Smooth muscle cell (in vitro differentiated cells): ENCODE results near the gene TMOD1. TPM values are rescaled to one million over a fixed set of nuclear protein-coding genes. Genes with fewer than 3 reads are reported as not detected.

Experiments used
- DNase-seq: peaks from one replicate; lab custom pipeline; 2025; ENCODE audit not compliant: unreplicated experiment; lab: John Stamatoyannopoulos, UW
- H2AFZ ChIP-seq: fragments of 200-600 bp; sonication (generic); 2 replicates; pipeline ENCODE4 v1.6.0; 2016; ENCODE audit warnings: antibody characterized with exemption, low read depth, mild to moderate bottlenecking
- H3F3A ChIP-seq: fragments of 200-600 bp; sonication (generic); 2 replicates; pipeline ENCODE4 v1.6.0; 2017; ENCODE audit warnings: antibody characterized with exemption, low read depth
- H3K27ac ChIP-seq: fragments of 200-600 bp; sonication (generic); 2 replicates; pipeline ENCODE4 v1.5.1; 2016; ENCODE audit warnings: low read depth, mild to moderate bottlenecking
- H3K27me3 ChIP-seq: fragments of 200-600 bp; sonication (generic); 2 replicates; pipeline ENCODE4 v1.6.1; 2016; ENCODE audit warnings: low read depth, mild to moderate bottlenecking
- H3K36me3 ChIP-seq: fragments of 200-600 bp; sonication (generic); 2 replicates; pipeline ENCODE4 v1.5.1; 2016; ENCODE audit warnings: low read depth
- H3K4me1 ChIP-seq: fragments of 200-600 bp; sonication (generic); 2 replicates; pipeline ENCODE4 v1.5.1; 2016; ENCODE audit warnings: low read depth
- H3K4me2 ChIP-seq: fragments of 200-600 bp; sonication (generic); 2 replicates; pipeline ENCODE4 v1.6.0; 2016; ENCODE audit warnings: mild to moderate bottlenecking
- H3K4me3 ChIP-seq: fragments of 200-600 bp; sonication (generic); 2 replicates; pipeline ENCODE4 v1.5.1; 2016; ENCODE audit warnings: mild to moderate bottlenecking
- H3K79me2 ChIP-seq: fragments of 200-600 bp; sonication (generic); 2 replicates; pipeline ENCODE4 v1.6.0; 2016; ENCODE audit warnings: low read depth, mild to moderate bottlenecking
- H3K9ac ChIP-seq: fragments of 200-600 bp; sonication (generic); 2 replicates; pipeline ENCODE4 v1.6.0; 2016; ENCODE audit warnings: low read depth
- H3K9me3 ChIP-seq: fragments of 200-600 bp; sonication (generic); replicated peaks from 2 replicates; pipeline ENCODE4 v1.5.1; 2016; ENCODE audit warnings: low read depth
- H4K20me1 ChIP-seq: fragments of 200-600 bp; sonication (generic); 2 replicates; pipeline ENCODE4 v1.6.0; 2016; ENCODE audit warnings: low read depth
- WGBS: methylation state at CpG from one replicate; pipeline ENCODE4 v1.1.7; 2016; ENCODE audit warnings: low lambda C conversion rate; 5-methylcytosine and 5-hydroxymethylcytosine counted together
- polyA plus RNA-seq: library from polyadenylated mRNA; unstranded; fragments of >200 nt; fragmentation: Nextera tagmentation; extraction: Ambion mirVana; gene quantifications from 2 replicates; pipeline ENCODE4 v1.2.1, GENCODE V29; 2016
- total RNA-seq: library from RNA; depleted of rRNA; stranded (reverse); fragments of >200 nt; gene quantifications from 2 replicates; pipeline ENCODE4 v1.2.3, GENCODE V29; 2014
- TF ChIP-seq, protein P1 (sequence below): fragments of 200-600 bp; sonication (generic); IDR thresholded peaks from 2 replicates; pipeline ENCODE4 v1.5.1; 2017; ENCODE audit warnings: borderline replicate concordance, mild to moderate bottlenecking, antibody characterized with exemption; ENCODE audit not compliant: insufficient read depth, poor library complexity, severe bottlenecking

Gene TMOD1
- total and polyA plus RNA-seq, 2 experiments from 2014 or later = 0.18 to 0.19 TPM

- no peak overlapping the region for H3K9ac ChIP-seq
- H4K20me1 ChIP-seq = peaks cover 19% of the 10 kb centered on the region
- H3K27ac ChIP-seq = no peak overlapping the region
- H3K4me1 ChIP-seq = peaks cover 6% of the 10 kb centered on the region
- no peaks in the 10 kb centered on the region for H3K27me3 ChIP-seq
- H2AFZ ChIP-seq = no peak overlapping the region
- H3K4me3 ChIP-seq = no peak overlapping the region
- DNase-seq = no peak
- TF ChIP-seq, protein P1, sequence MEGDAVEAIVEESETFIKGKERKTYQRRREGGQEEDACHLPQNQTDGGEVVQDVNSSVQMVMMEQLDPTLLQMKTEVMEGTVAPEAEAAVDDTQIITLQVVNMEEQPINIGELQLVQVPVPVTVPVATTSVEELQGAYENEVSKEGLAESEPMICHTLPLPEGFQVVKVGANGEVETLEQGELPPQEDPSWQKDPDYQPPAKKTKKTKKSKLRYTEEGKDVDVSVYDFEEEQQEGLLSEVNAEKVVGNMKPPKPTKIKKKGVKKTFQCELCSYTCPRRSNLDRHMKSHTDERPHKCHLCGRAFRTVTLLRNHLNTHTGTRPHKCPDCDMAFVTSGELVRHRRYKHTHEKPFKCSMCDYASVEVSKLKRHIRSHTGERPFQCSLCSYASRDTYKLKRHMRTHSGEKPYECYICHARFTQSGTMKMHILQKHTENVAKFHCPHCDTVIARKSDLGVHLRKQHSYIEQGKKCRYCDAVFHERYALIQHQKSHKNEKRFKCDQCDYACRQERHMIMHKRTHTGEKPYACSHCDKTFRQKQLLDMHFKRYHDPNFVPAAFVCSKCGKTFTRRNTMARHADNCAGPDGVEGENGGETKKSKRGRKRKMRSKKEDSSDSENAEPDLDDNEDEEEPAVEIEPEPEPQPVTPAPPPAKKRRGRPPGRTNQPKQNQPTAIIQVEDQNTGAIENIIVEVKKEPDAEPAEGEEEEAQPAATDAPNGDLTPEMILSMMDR = no peak
- no peaks in the 10 kb centered on the region for H3K9me3 ChIP-seq
- peaks cover 9% of the 10 kb centered on the region for H3F3A ChIP-seq
- H3K4me2 ChIP-seq = no peak overlapping the region
- H3K79me2 ChIP-seq = peaks cover 57% of the 10 kb centered on the region
- H3K36me3 ChIP-seq = peaks cover 12% of the 10 kb centered on the region
These were observed 127.7 kb downstream of the TMOD1 start for GRCh38 chr9:97629156-97629555.

GRCh38 chr9:97630591-97630990 is 129.1 kb downstream of the TMOD1 start:
- peaks cover 5% of the 10 kb centered on the region for H3K36me3 ChIP-seq
- DNase-seq = no peak
- H3F3A ChIP-seq = peaks cover 11% of the 10 kb centered on the region
- peaks cover 17% of the 10 kb centered on the region for H3K4me1 ChIP-seq
- H3K9me3 ChIP-seq = no peaks in the 10 kb centered on the region
- H3K79me2 ChIP-seq = peaks cover 71% of the 10 kb centered on the region
- no peak overlapping the region for H3K9ac ChIP-seq
- H3K4me3 ChIP-seq = no peak overlapping the region
- H2AFZ ChIP-seq = no peak overlapping the region
- H4K20me1 ChIP-seq = peaks cover 27% of the 10 kb centered on the region
- TF ChIP-seq, protein P1 = no peak
- H3K27ac ChIP-seq = no peak overlapping the region
- no peaks in the 10 kb centered on the region for H3K27me3 ChIP-seq
- no peak overlapping the region for H3K4me2 ChIP-seq

DNA sequence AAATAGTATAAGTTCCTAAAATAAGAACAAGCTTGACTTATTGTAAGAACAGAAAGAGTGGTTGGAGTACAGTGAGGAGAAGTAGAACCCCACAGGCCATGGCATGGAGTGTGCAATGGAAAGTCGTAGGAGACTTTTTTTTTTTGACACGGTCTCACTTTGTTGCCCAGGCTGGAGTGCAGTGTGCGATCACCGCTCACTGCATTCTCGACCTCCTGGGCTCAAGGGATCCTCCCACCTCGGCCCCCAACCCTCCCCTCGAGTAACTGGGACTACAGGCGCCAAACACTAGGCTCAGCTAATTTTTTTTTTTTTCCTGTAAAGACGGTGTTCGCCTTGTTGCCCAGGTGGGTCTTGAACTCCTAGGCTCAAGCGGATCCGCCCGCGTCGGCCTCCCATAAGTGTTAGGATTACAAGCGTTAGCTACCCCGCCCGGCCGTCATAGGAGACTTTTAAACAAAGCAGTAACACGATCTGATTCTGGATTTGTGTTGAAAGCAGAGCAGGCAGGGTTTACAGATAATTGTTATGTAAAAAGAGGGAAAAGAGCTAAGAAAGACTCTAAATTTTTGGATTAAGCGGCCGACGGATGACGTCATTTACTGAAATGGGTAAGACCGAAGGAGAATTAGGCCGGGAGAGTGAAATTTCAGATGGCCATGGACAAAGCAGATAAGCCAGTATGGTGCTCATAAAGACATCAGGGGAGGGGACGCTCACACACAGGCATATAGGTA is 130.9 kb downstream of the TMOD1 start:
- peak overlapping the region; percentile 88 for H3K4me2 ChIP-seq
- peaks cover 29% of the 10 kb centered on the region for H3K4me1 ChIP-seq
- H4K20me1 ChIP-seq = peaks cover 34% of the 10 kb centered on the region
- TF ChIP-seq, protein P1 = no peak
- no peaks in the 10 kb centered on the region for H3K9me3 ChIP-seq
- no peaks in the 10 kb centered on the region for H3K36me3 ChIP-seq
- WGBS = 1% methylated on average over 27 of the region's 27 CpGs
- H3K9ac ChIP-seq = peak overlapping the region; percentile 95
- H3K4me3 ChIP-seq = peak overlapping the region; percentile 81
- H2AFZ ChIP-seq = peak overlapping the region; percentile 81
- H3K27me3 ChIP-seq = no peaks in the 10 kb centered on the region
- DNase-seq = peak; percentile 33
- H3F3A ChIP-seq = peaks cover 11% of the 10 kb centered on the region
- peaks cover 78% of the 10 kb centered on the region for H3K79me2 ChIP-seq
- H3K27ac ChIP-seq = peak overlapping the region; percentile 98
